22Rv1 (cell line): ENCODE results near the gene FUT8.

ENCODE experiments used
- H3K27ac ChIP-seq: fragments of 450-650 bp; 2 replicates; pipeline ENCODE4 v1.5.1; 2017
- TF ChIP-seq, protein P1 (sequence below): fragments of 450-650 bp; IDR thresholded peaks from 2 replicates; pipeline ENCODE4 v1.5.1; 2017; ENCODE audit warnings: mild to moderate bottlenecking

The FUT8 gene

GRCh38 chr14:65792208-65792905 lies 379.8 kb downstream of the FUT8 start:
- no peak overlapping the region for H3K27ac ChIP-seq
- TF ChIP-seq, protein P1, sequence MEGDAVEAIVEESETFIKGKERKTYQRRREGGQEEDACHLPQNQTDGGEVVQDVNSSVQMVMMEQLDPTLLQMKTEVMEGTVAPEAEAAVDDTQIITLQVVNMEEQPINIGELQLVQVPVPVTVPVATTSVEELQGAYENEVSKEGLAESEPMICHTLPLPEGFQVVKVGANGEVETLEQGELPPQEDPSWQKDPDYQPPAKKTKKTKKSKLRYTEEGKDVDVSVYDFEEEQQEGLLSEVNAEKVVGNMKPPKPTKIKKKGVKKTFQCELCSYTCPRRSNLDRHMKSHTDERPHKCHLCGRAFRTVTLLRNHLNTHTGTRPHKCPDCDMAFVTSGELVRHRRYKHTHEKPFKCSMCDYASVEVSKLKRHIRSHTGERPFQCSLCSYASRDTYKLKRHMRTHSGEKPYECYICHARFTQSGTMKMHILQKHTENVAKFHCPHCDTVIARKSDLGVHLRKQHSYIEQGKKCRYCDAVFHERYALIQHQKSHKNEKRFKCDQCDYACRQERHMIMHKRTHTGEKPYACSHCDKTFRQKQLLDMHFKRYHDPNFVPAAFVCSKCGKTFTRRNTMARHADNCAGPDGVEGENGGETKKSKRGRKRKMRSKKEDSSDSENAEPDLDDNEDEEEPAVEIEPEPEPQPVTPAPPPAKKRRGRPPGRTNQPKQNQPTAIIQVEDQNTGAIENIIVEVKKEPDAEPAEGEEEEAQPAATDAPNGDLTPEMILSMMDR = no peak
